GM12872 (cell line): Measurements from ENCODE around the gene CARS1.

Experiments
- TF ChIP-seq, protein P1 (sequence below): IDR thresholded peaks from 3 replicates; pipeline ENCODE4 v1.5.1; 2011; ENCODE audit warnings: low read depth, mild to moderate bottlenecking, low read length, moderate library complexity; ENCODE audit not compliant: insufficient read depth

CARS1 gene

DNA sequence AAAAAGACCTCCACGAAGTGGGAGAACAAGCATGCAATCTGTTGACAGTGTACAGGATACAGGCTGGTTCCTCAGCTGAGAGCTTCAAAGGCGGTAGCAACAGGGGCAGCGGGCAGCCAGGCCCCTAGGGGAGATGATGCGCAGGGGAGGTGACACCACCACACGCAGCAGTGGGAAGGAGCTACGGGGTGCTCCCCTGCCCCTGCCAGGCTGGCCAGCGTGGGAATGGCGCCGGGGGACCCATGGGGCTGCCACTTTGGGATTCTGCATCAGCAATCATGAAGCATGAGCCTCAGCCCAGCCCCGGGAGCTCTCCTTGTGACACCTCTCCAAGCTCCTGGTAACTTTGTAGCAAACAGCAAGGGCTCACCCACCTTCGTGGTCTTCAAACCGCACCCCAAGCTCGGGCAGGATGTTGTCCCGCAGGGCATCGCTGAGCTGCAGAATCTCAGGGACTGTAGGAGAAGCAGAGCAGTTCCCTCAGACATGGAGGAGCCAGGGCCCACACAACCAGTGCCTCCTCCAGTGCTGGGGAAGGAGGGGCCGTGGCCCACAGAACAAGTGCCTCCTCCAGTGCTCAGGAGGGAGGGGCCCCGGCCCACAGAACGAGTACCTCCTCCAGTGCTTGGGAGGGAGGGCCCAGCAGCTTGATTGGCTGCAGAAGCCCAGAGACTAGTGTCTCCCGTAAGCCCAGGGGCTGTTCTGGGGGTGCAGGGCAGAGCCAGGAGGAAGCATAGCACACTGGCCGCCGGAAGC, 50.5 kb downstream of the CARS1 start:
- TF ChIP-seq, protein P1, sequence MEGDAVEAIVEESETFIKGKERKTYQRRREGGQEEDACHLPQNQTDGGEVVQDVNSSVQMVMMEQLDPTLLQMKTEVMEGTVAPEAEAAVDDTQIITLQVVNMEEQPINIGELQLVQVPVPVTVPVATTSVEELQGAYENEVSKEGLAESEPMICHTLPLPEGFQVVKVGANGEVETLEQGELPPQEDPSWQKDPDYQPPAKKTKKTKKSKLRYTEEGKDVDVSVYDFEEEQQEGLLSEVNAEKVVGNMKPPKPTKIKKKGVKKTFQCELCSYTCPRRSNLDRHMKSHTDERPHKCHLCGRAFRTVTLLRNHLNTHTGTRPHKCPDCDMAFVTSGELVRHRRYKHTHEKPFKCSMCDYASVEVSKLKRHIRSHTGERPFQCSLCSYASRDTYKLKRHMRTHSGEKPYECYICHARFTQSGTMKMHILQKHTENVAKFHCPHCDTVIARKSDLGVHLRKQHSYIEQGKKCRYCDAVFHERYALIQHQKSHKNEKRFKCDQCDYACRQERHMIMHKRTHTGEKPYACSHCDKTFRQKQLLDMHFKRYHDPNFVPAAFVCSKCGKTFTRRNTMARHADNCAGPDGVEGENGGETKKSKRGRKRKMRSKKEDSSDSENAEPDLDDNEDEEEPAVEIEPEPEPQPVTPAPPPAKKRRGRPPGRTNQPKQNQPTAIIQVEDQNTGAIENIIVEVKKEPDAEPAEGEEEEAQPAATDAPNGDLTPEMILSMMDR = no peak

DNA sequence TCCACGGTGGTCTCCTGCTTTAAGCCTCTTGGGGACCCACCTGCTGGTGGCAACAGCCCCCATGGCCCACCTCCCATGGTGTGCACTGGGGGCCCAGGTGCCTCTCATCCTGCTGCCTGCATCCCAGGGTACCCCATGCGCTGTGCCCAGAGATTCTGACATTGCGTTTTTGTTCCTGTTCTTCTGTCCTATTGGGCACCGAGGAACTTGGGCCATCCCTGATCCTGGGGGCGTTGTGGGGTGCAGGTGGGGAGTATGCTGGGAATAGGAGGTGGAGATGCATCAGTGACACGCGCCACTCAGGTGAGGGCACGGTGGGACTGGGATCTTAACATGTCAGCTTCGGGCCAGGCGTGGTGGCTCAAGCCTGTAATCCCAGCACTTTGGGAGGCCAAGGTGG, 52.7 kb downstream of the CARS1 start:
- TF ChIP-seq, protein P1 = no peak

DNA sequence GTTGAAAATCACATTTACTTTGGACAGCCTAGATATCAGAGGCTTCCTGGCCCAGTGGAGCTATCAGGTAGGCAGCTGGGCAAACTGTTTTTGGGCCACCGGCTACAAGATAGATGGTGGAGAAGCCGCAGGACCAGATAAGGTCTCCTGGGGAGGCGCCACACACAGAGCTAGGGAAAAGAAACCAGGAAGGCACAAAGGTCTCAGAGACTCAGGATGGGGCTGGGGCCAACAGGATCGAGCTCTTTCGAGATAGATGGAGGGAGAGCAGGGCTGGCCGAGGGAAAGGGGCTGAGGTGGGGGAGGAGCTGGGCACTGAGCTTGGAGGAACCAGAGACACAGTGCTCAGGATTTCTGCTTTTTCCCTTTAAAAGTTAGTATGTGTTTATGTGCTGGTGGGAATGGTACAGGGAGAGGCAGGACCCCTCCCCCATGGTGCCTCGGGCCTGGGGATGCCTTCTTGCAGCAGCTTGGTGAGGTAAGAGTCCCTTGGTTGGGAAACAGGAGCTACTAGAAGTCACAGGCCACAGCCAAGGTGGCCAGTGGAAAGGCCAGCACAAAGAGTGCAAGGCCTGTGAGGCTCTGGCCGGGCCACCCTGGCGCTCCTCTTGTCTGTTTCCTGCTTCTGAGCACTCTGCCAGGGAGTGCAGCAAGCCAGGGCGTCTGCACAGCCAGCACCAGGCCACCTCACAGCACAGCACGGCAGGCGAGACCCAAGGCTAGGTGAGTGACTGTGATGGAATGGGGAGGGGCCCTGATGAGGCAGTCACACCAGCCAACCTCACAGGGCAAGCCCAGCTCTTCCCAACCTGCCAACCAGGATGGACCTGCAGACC, 53.6 kb downstream of the CARS1 start:
- TF ChIP-seq, protein P1 = no peak

DNA sequence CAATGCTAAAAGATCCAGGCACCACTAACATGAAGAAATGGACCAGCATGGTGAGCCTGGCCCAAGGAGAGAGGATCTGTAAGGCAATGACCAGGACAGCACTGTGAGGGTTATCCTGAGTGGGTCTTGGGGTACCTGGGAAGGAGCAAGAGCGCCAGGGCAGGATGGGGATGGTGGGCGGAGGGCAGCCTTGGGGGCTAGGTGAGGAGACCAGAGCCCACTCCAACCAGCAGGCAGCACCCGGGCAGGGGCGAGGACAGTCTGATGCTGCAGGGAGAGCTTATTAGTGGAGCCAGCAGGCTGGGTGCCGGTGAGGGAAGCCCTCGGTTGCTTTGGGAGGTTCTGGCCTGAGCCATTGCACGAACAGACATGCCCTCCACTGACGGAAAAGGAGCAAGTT, 54.4 kb downstream of the CARS1 start:
- TF ChIP-seq, protein P1 = no peak

DNA sequence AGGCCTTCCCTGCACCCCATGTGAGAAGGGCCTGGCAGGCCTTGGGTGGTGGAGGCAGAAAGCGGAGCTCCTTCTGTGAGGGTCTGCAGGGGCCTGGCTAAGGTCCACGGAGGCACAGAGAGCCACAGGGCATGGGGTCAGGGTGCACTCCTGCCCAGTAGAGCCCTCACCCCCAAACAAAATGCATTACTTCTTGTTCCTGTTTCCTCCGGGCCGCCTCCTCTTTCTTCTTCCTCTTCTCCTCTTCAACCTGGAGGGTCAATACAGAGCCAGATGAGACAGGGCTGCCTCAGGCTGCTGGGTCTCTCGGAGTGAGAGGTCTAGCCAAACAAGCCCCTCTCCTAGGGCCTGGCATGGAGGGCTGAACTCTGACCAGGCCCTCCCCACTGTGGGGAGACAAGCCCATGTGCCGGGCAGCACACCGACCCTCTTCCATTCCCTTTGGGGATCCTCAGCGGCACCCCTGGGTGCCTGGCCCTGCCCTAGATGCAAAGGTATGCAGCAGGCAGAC, 54.8 kb downstream of the CARS1 start:
- TF ChIP-seq, protein P1 = no peak

DNA sequence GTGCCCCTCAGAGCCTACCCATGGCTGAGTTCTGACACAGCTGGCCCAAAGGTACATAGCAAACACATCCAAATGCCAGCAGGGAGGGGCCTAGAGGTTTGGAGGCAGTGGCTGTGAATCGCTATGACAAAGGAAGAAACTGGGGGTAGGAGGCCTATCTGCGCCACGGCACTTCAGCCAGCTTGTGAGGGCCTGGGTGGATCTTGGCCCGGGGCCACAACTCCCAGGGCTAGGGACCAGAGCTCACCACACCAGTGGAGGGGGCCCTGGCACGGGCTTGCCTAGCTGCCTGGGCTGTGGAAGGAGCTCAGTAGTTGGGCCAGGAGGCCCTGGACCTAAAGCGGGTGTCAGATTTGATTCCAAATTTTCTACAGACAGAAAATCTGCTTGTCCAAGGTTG, 55.7 kb downstream of the CARS1 start:
- TF ChIP-seq, protein P1 = no peak
